ENCODE measurements around the gene SLC15A2.
"Not testable (repeated sequence)": the region's sequence is repeated elsewhere in the genome, so short reads cannot be mapped to it uniquely, and the experiment has no call there.

DNA sequence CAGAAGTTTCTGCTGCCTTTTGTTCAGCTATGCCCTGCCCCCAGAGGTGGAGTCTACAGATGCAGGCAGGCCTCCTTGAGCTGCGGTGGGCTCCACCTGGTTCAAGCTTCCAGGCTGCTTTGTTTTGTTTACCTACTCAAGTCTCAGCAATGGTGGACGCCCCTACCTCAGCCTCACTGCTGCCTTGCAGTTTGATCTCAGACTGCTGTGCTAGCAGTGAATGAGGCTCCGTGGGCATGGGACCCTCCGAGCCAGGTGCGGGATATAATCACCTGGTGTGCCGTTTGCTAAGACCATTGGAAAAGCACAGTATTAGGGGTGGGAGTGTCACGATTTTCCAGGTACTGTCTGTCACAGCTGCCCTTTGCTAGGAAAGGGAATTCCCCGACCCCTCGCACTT, 31.0 kb upstream of the SLC15A2 start:
- TF ChIP-seq SUZ12, FOXA1 (IDR thresholded peaks at IDR 0.05): not testable (repeated sequence)
